Caki2 (cell line): ENCODE data around the gene ST3GAL3. TPM values are rescaled to one million over a fixed set of nuclear protein-coding genes. Genes with fewer than 3 reads are reported as not detected.
A peak's percentile ranks its signal among the peaks of the same experiment; 100 is the strongest.
"Not testable (repeated sequence)": the region's sequence is repeated elsewhere in the genome, so short reads cannot be mapped to it uniquely, and the experiment has no call there.

ENCODE experiments used
- DNase-seq: peaks from one replicate; pipeline ENCODE4 v3.0.0-alpha.2; 2015; ENCODE audit warnings: low read depth
- in situ Hi-C: cut with HindIII; loops from 2 replicates; pipeline ENCODE4 v1.10.0; 2016; ENCODE audit warnings: low sequenced_read_pairs, low pct_unique_long_range_greater_than_20kb, mixed read lengths
- total RNA-seq: library from RNA; depleted of rRNA; stranded (reverse); fragments of >200 nt; shearing (Covaris generic); gene quantifications from 2 replicates; pipeline ENCODE4 v1.2.3, GENCODE V29; 2014; ENCODE audit warnings: low replicate concordance

The ST3GAL3 gene
- total RNA-seq, 1 experiment from 2014 or later: 18.0 TPM

- in situ Hi-C loops: no loop called here
- no peak for DNase-seq
Measured at GRCh38 chr1:43773821-43774220, 66.5 kb downstream of the ST3GAL3 start.

GRCh38 chr1:43774359-43774758 lies 67.0 kb downstream of the ST3GAL3 start:
- in situ Hi-C loops: no loop called here
- no peak for DNase-seq

GRCh38 chr1:43776043-43776761 lies 68.9 kb downstream of the ST3GAL3 start:
- DNase-seq: peak; percentile 24
- in situ Hi-C loops: no loop called here

GRCh38 chr1:43777916-43778315 lies 70.6 kb downstream of the ST3GAL3 start:
- in situ Hi-C loops, DNase-seq: not testable (repeated sequence)

- in situ Hi-C loops: no loop called here
- no peak for DNase-seq
Measured at GRCh38 chr1:43779266-43779665, 71.9 kb downstream of the ST3GAL3 start.

- in situ Hi-C loops: no loop called here
- no peak for DNase-seq
Measured at GRCh38 chr1:43779805-43780403, 72.6 kb downstream of the ST3GAL3 start.

- no peak for DNase-seq
- in situ Hi-C loops: no loop called here
Measured at GRCh38 chr1:43781574-43781973, 74.2 kb downstream of the ST3GAL3 start.

GRCh38 chr1:43783096-43783670 lies 75.8 kb downstream of the ST3GAL3 start:
- no peak for DNase-seq
- in situ Hi-C loops: no loop called here

GRCh38 chr1:43783671-43784205 lies 76.4 kb downstream of the ST3GAL3 start:
- in situ Hi-C loops: no loop called here
- peak; percentile 84 for DNase-seq

GRCh38 chr1:43786201-43786958 lies 79.0 kb downstream of the ST3GAL3 start:
- in situ Hi-C loops: no loop called here
- no peak for DNase-seq

GRCh38 chr1:43786960-43787359 lies 79.6 kb downstream of the ST3GAL3 start:
- in situ Hi-C loops: no loop called here
- no peak for DNase-seq

GRCh38 chr1:43789604-43790550 lies 82.5 kb downstream of the ST3GAL3 start:
- in situ Hi-C loops: no loop called here
- no peak for DNase-seq

GRCh38 chr1:43791243-43791642 lies 83.9 kb downstream of the ST3GAL3 start:
- DNase-seq: no peak
- in situ Hi-C loops: no loop called here

- in situ Hi-C loops: no loop called here
- no peak for DNase-seq
Measured at GRCh38 chr1:43796111-43796581, 88.8 kb downstream of the ST3GAL3 start.

- DNase-seq: no peak
- in situ Hi-C loops: no loop called here
Measured at GRCh38 chr1:43797891-43798290, 90.6 kb downstream of the ST3GAL3 start.

- no peak for DNase-seq
- in situ Hi-C loops: no loop called here
Measured at GRCh38 chr1:43799656-43800635, 92.6 kb downstream of the ST3GAL3 start.

GRCh38 chr1:43800771-43801170 lies 93.4 kb downstream of the ST3GAL3 start:
- in situ Hi-C loops: no loop called here
- DNase-seq: no peak
